Measurements from ENCODE around the gene RADIL.

The RADIL gene

GRCh38 chr7:4884164-4884563, 648 bp upstream of the RADIL start:
- in situ Hi-C loops (cut with HindIII; ENCODE audit: low pct_ligation_motif_present, low pct_unique_long_range_greater_than_20kb, low sequenced_read_pairs) = no loop called here

GRCh38 chr7:4883033-4883371, 514 bp downstream of the RADIL start:
- in situ Hi-C loops (cut with HindIII; ENCODE audit: low pct_ligation_motif_present, low pct_unique_long_range_greater_than_20kb, low sequenced_read_pairs) = no loop called here
- DNase-seq = no peak

More at GRCh38 chr7:4884164-4884563, 648 bp upstream of the RADIL start:
- no peak for DNase-seq

- in situ Hi-C loops (cut with HindIII; ENCODE audit: low pct_ligation_motif_present, low pct_unique_long_range_greater_than_20kb, low sequenced_read_pairs) = no loop called here
- DNase-seq = no peak
Observed at GRCh38 chr7:4882169-4883032, 1.1 kb downstream of the RADIL start.

GRCh38 chr7:4880218-4880617, 3.3 kb downstream of the RADIL start:
- no peak for DNase-seq
- in situ Hi-C loops (cut with HindIII; ENCODE audit: low pct_ligation_motif_present, low pct_unique_long_range_greater_than_20kb, low sequenced_read_pairs) = no loop called here

- in situ Hi-C loops (cut with HindIII; ENCODE audit: low pct_ligation_motif_present, low pct_unique_long_range_greater_than_20kb, low sequenced_read_pairs) = no loop called here
- DNase-seq = no peak
Observed at GRCh38 chr7:4879396-4880081, 4.0 kb downstream of the RADIL start.

GRCh38 chr7:4878336-4879335, 4.9 kb downstream of the RADIL start:
- DNase-seq = no peak
- in situ Hi-C loops (cut with HindIII; ENCODE audit: low pct_ligation_motif_present, low pct_unique_long_range_greater_than_20kb, low sequenced_read_pairs) = no loop called here

- DNase-seq = no peak
- in situ Hi-C loops (cut with HindIII; ENCODE audit: low pct_ligation_motif_present, low pct_unique_long_range_greater_than_20kb, low sequenced_read_pairs) = no loop called here
Observed at GRCh38 chr7:4876586-4876985, 6.9 kb downstream of the RADIL start.

GRCh38 chr7:4875391-4875790, 8.1 kb downstream of the RADIL start:
- in situ Hi-C loops (cut with HindIII; ENCODE audit: low pct_ligation_motif_present, low pct_unique_long_range_greater_than_20kb, low sequenced_read_pairs) = no loop called here
- DNase-seq = no peak

- DNase-seq = no peak
- in situ Hi-C loops (cut with HindIII; ENCODE audit: low pct_ligation_motif_present, low pct_unique_long_range_greater_than_20kb, low sequenced_read_pairs) = no loop called here
Observed at GRCh38 chr7:4873071-4873944, 10.2 kb downstream of the RADIL start.

GRCh38 chr7:4871930-4872675, 11.4 kb downstream of the RADIL start:
- DNase-seq = no peak
- in situ Hi-C loops (cut with HindIII; ENCODE audit: low pct_ligation_motif_present, low pct_unique_long_range_greater_than_20kb, low sequenced_read_pairs) = no loop called here

GRCh38 chr7:4871056-4871680, 12.3 kb downstream of the RADIL start:
- in situ Hi-C loops (cut with HindIII; ENCODE audit: low pct_ligation_motif_present, low pct_unique_long_range_greater_than_20kb, low sequenced_read_pairs) = no loop called here

GRCh38 chr7:4868493-4868892, 15.0 kb downstream of the RADIL start:
- in situ Hi-C loops (cut with HindIII; ENCODE audit: low pct_ligation_motif_present, low pct_unique_long_range_greater_than_20kb, low sequenced_read_pairs) = no loop called here
- DNase-seq = no peak

More at GRCh38 chr7:4871056-4871680, 12.3 kb downstream of the RADIL start:
- no peak for DNase-seq

GRCh38 chr7:4866528-4867496, 16.7 kb downstream of the RADIL start:
- DNase-seq = no peak
- in situ Hi-C loops (cut with HindIII; ENCODE audit: low pct_ligation_motif_present, low pct_unique_long_range_greater_than_20kb, low sequenced_read_pairs) = no loop called here

GRCh38 chr7:4862156-4862555, 21.4 kb downstream of the RADIL start:
- in situ Hi-C loops (cut with HindIII; ENCODE audit: low pct_ligation_motif_present, low pct_unique_long_range_greater_than_20kb, low sequenced_read_pairs) = no loop called here
- DNase-seq = no peak

GRCh38 chr7:4861673-4862072, 21.8 kb downstream of the RADIL start, which contains the start of gene PAPOLB:
TSS of gene PAPOLB (minus strand) at chr7:4862030. CDS start at chr7:4861810, 220 bp downstream.
- in situ Hi-C loops (cut with HindIII; ENCODE audit: low pct_ligation_motif_present, low pct_unique_long_range_greater_than_20kb, low sequenced_read_pairs) = no loop called here
- no peak for DNase-seq

- in situ Hi-C loops (cut with HindIII; ENCODE audit: low pct_ligation_motif_present, low pct_unique_long_range_greater_than_20kb, low sequenced_read_pairs) = no loop called here
- no peak for DNase-seq
Observed at GRCh38 chr7:4861227-4861626, 22.3 kb downstream of the RADIL start.
